Inflammatory macrophage treated with lipopolysaccharide for 1 hour (primary cell): ENCODE results near the gene CORO2A.
"Not testable (repeated sequence)": the region's sequence is repeated elsewhere in the genome, so short reads cannot be mapped to it uniquely, and the experiment has no call there.

ENCODE experiments used
- DNase-seq, 2 donors: peaks; one replicate each; pipeline ENCODE4 v3.0.0-alpha.2; 2020 to 2022

CORO2A gene

DNA sequence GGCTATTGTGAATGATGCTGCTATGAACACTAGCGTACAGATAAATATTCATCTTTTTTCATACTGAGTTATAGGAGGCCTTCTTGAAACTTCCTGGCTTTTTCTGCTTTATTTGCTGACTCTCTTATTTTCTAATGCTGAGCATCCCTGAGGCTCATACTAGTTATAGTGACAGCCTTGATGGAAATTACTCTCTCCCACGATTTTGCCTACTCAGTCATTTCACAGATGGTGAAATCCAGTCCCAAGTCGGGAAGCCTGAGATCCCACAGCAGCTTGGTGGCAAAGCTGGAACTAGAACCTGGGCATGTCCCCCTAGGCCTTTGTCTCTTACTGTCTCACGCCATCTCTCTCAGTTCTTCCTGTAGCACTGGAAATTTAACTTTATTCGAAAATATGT is 113.5 kb downstream of the CORO2A start:
- no peak for DNase-seq

DNA sequence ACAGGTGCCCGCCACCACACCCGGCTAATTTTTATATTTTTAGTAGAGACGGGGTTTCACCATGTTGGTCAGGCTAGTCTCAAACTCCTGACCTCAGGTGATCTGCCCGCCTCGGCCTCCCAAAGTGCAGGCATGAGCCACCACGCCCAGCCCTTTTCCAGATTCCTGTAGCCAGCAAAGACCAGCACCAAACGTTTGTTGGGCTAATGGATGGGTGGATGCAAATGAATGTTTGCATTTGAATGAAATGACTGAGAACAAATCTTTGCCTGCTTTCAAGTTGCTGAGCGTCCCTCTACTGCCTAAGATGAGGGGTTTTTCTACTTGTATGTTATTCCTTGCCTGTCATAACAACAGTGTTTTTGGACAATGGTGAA is 115.9 kb downstream of the CORO2A start:
- DNase-seq: not testable (repeated sequence)

DNA sequence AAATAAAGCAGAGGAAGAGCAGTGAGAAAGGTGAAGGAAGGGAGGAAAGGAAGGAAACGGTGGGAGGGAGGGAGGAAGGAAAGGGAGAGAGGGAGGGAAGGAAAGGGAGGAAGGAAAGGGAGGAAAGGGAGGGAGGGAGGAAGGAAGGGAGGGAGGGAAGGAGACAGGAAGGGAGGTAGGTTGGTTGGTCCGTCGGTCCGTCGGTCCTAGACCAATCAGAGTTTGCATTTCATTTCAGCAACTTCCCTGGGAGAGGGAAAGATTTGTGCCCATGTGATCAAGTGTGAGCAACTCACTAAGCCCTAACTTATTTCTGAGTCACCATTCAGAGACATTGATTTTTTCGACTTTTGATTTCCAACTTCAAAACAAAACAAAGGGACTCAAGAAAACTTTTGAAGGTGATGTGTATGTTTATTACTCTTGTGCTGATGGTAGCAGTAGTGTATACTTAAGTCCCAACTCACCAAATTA is 117.1 kb downstream of the CORO2A start:
- DNase-seq: peak in 1 of 2 donors; percentile 56

DNA sequence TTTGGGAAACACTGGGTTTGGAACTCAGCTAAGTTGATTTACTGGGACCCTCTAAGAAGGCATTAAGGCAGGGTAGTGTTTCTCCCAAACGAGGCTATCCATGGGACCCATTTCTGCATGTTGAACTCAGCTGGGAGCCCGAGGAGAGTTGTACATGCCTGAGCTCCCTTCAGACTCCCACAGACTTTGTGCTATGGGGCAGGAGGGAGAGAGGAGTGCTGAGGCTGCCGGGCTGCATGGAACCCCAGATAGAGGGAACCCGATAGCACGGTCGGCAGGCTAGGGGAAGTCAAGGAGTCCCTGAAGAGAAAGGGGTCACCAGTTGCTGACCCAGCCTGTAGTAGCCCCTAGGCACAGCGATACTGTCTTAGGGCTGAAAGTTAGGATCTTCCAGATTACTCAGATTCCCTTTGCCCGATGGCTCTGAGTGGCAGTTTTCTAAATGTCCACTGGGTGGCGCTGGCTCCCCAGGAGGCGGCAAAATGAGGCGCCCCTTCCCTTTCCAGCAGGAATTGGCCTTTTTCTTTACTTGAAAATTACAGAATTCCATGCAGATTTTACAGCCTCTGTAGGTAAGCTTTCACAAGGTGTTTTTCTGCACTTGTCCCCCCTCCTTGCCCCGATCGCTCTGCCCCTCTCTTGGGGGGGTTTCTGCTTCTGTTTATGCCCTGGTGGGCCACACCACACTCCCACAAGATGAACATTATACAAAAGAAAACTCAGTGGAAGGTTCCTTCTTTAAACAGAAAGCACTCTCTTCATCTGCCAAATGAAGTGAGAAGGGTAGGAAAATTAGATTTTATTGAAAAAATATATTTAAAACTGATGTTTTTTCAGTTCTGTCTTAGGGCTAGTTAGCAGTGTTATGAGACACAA is 118.1 kb downstream of the CORO2A start:
- peak in 1 of 2 donors; percentile 84 for DNase-seq

DNA sequence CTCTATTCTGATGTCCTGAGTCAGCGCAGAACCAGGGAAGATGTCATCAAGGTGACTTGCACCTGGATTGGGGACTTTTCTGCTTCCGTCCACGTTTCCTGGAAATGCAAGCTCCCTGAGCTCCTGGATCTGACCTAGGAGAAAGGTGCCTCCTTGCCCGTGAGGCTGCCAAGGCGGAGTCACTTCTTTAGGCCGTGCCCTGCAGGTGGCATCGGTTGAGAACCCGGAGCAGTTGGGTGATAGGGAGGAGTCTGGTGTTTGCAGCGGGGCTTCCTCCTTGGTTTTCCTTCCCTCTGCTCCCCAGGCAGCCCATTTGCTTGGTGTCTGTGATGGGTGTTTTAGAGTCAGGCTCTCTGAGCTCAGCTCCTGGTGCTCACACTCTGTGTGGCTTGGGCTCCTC is 120.7 kb downstream of the CORO2A start:
- no peak for DNase-seq
